Muscle layer of colon (tissue), 2 donors: ENCODE data around the gene TSEN34.

ENCODE experiments used
- H3K27ac ChIP-seq: one replicate; pipeline ENCODE4 v1.7.0; 2013; ENCODE audit warnings: low read depth, mild to moderate bottlenecking, low read length, moderate library complexity
- H3K27me3 ChIP-seq, 2 donors: one replicate each; pipeline ENCODE4 v1.7.0; 2013; ENCODE audit warnings: low read length in 2 of 2, mild to moderate bottlenecking in 2 of 2; ENCODE audit not compliant: insufficient read depth in 2 of 2, control insufficient read depth in 1 of 2
- H3K36me3 ChIP-seq: one replicate; pipeline ENCODE4 v1.7.0; 2013; ENCODE audit warnings: mild to moderate bottlenecking, low read length; ENCODE audit not compliant: insufficient read depth
- H3K4me1 ChIP-seq: one replicate; pipeline ENCODE4 v1.7.0; 2013; ENCODE audit warnings: mild to moderate bottlenecking, low read length; ENCODE audit not compliant: insufficient read depth
- H3K4me3 ChIP-seq, 2 donors: one replicate each; pipeline ENCODE4 v1.7.0; 2013; ENCODE audit warnings: low read length in 2 of 2, low read depth in 1 of 2, mild to moderate bottlenecking in 1 of 2, moderate library complexity in 1 of 2
- H3K9ac ChIP-seq: one replicate; pipeline ENCODE4 v1.7.0; 2013; ENCODE audit warnings: low read length
- H3K9me3 ChIP-seq: one replicate; pipeline ENCODE4 v1.7.0; 2013; ENCODE audit warnings: mild to moderate bottlenecking, low read length
- donor health status: abdominal sarcoma.
- donor health status: Adenocarcinoma of cecum.

Gene TSEN34

GRCh38 chr19:54191011-54191810 is at the start of gene TSEN34:
TSEN34 (plus strand) TSS chr19:54191308; CDS start chr19:54191365, 57 bp downstream.
- Histone ChIP-seq H3K4me1 (peaks cover 26% of the 10 kb centered on the region), H3K9me3 (no peaks in the 10 kb centered on the region), H3K27ac (peak within 1 kb of the TSS; percentile 99), H3K9ac (peak within 1 kb of the TSS; percentile 87), H3K4me3 (peak within 1 kb of the TSS; percentile 67 to 73), H3K27me3 (no peaks in the 10 kb centered on the region), H3K36me3 (peaks cover 22% of the 10 kb centered on the region)

GRCh38 chr19:54141356-54141755 is 49.8 kb upstream of the TSEN34 start:
- H3K4me1 ChIP-seq, result peaks cover 30% of the 10 kb centered on the region
- H3K9ac ChIP-seq, result no peak overlapping the region
- peaks cover 48% of the 10 kb centered on the region for H3K36me3 ChIP-seq
- H3K27ac ChIP-seq, result no peak overlapping the region
- H3K27me3 ChIP-seq, result no peaks in the 10 kb centered on the region
- no peak overlapping the region for H3K4me3 ChIP-seq
- H3K9me3 ChIP-seq, result no peaks in the 10 kb centered on the region

- Histone ChIP-seq H3K4me1 (peaks cover 27% of the 10 kb centered on the region), H3K4me3 (no peak overlapping the region), H3K36me3 (peaks cover 57% of the 10 kb centered on the region), H3K9ac (no peak overlapping the region), H3K27me3 (no peaks in the 10 kb centered on the region), H3K9me3 (no peaks in the 10 kb centered on the region), H3K27ac (no peak overlapping the region)
These were observed 48.8 kb upstream of the TSEN34 start for GRCh38 chr19:54142166-54142780.

GRCh38 chr19:54145541-54146158 is 45.5 kb upstream of the TSEN34 start:
- no peak overlapping the region for H3K9ac ChIP-seq
- no peak overlapping the region for H3K4me3 ChIP-seq
- H3K27me3 ChIP-seq, result no peaks in the 10 kb centered on the region
- H3K9me3 ChIP-seq, result no peaks in the 10 kb centered on the region
- H3K36me3 ChIP-seq, result peaks cover 75% of the 10 kb centered on the region
- H3K4me1 ChIP-seq, result peaks cover 7% of the 10 kb centered on the region
- no peak overlapping the region for H3K27ac ChIP-seq

- Histone ChIP-seq H3K27ac (no peak overlapping the region), H3K27me3 (no peaks in the 10 kb centered on the region), H3K4me1 (no peaks in the 10 kb centered on the region), H3K9ac (no peak overlapping the region), H3K9me3 (no peaks in the 10 kb centered on the region), H3K4me3 (no peak overlapping the region), H3K36me3 (peaks cover 87% of the 10 kb centered on the region)
These were observed 43.4 kb upstream of the TSEN34 start for GRCh38 chr19:54147676-54148075.

- H3K4me3 ChIP-seq, result no peak overlapping the region
- peaks cover 87% of the 10 kb centered on the region for H3K36me3 ChIP-seq
- H3K9ac ChIP-seq, result no peak overlapping the region
- no peaks in the 10 kb centered on the region for H3K4me1 ChIP-seq
- H3K9me3 ChIP-seq, result no peaks in the 10 kb centered on the region
- H3K27ac ChIP-seq, result no peak overlapping the region
- H3K27me3 ChIP-seq, result no peaks in the 10 kb centered on the region
These were observed 43.0 kb upstream of the TSEN34 start for GRCh38 chr19:54148158-54148557.

GRCh38 chr19:54149021-54149812 is 41.9 kb upstream of the TSEN34 start:
- Histone ChIP-seq H3K9ac (no peak overlapping the region), H3K4me3 (no peak overlapping the region), H3K36me3 (peaks cover 87% of the 10 kb centered on the region), H3K27ac (no peak overlapping the region), H3K4me1 (no peaks in the 10 kb centered on the region), H3K27me3 (no peaks in the 10 kb centered on the region), H3K9me3 (no peaks in the 10 kb centered on the region)

GRCh38 chr19:54151362-54152035 is 39.6 kb upstream of the TSEN34 start:
- Histone ChIP-seq H3K36me3 (peaks cover 84% of the 10 kb centered on the region), H3K27ac (no peak overlapping the region), H3K4me3 (no peak overlapping the region), H3K4me1 (no peaks in the 10 kb centered on the region), H3K27me3 (no peaks in the 10 kb centered on the region), H3K9me3 (no peaks in the 10 kb centered on the region), H3K9ac (no peak overlapping the region)

- Histone ChIP-seq H3K9me3 (no peaks in the 10 kb centered on the region), H3K36me3 (peaks cover 84% of the 10 kb centered on the region), H3K9ac (no peak overlapping the region), H3K27me3 (no peaks in the 10 kb centered on the region), H3K4me3 (no peak overlapping the region), H3K27ac (no peak overlapping the region), H3K4me1 (no peaks in the 10 kb centered on the region)
These were observed 38.8 kb upstream of the TSEN34 start for GRCh38 chr19:54152267-54152666.

GRCh38 chr19:54152878-54153524 is 38.1 kb upstream of the TSEN34 start:
- Histone ChIP-seq H3K27me3 (no peaks in the 10 kb centered on the region), H3K27ac (no peak overlapping the region), H3K9me3 (no peaks in the 10 kb centered on the region), H3K4me1 (peaks cover under 1% of the 10 kb centered on the region), H3K9ac (no peak overlapping the region), H3K36me3 (peaks cover 84% of the 10 kb centered on the region), H3K4me3 (no peak overlapping the region)
